GM18508 (cell line): ENCODE measurements around the gene FAM50B.

Experiments used
- ATAC-seq: cut with Tn5 transposase; IDR thresholded peaks from one replicate; pipeline ENCODE4 v1.9.1; 2021; ENCODE audit warnings: moderate number of reproducible peaks; ENCODE audit not compliant: insufficient read depth, unreplicated experiment

Gene FAM50B

GRCh38 chr6:3819161-3820110 is 29.7 kb upstream of the FAM50B start:
- ATAC-seq: no peak

GRCh38 chr6:3820563-3820962 is 28.6 kb upstream of the FAM50B start:
- no peak for ATAC-seq

GRCh38 chr6:3822747-3823445 is 26.3 kb upstream of the FAM50B start:
- ATAC-seq: no peak

GRCh38 chr6:3823671-3824070 is 25.5 kb upstream of the FAM50B start:
- no peak for ATAC-seq

- no peak for ATAC-seq
Observed at GRCh38 chr6:3825331-3825831, 23.8 kb upstream of the FAM50B start.

GRCh38 chr6:3825851-3826581 is 23.2 kb upstream of the FAM50B start:
- ATAC-seq: no peak

GRCh38 chr6:3829285-3829684 is 19.9 kb upstream of the FAM50B start:
- ATAC-seq: no peak

GRCh38 chr6:3830806-3831205 is 18.4 kb upstream of the FAM50B start:
- no peak for ATAC-seq

- no peak for ATAC-seq
Observed at GRCh38 chr6:3831761-3832530, 17.2 kb upstream of the FAM50B start.

GRCh38 chr6:3835055-3835731 is 14.0 kb upstream of the FAM50B start:
- ATAC-seq: no peak

- ATAC-seq: no peak
Observed at GRCh38 chr6:3835785-3836184, 13.4 kb upstream of the FAM50B start.

- no peak for ATAC-seq
Observed at GRCh38 chr6:3836566-3836965, 12.6 kb upstream of the FAM50B start.

GRCh38 chr6:3837781-3838180 is 11.4 kb upstream of the FAM50B start:
- ATAC-seq: no peak

- ATAC-seq: no peak
Observed at GRCh38 chr6:3838992-3839867, 9.9 kb upstream of the FAM50B start.

GRCh38 chr6:3841066-3841454 is 8.1 kb upstream of the FAM50B start:
- ATAC-seq: no peak

GRCh38 chr6:3841711-3842565 is 7.2 kb upstream of the FAM50B start:
- ATAC-seq: no peak

GRCh38 chr6:3843379-3844096 is 5.6 kb upstream of the FAM50B start:
- ATAC-seq: no peak
